SK-N-MC (cell line): ENCODE results near the gene COQ8B.
A peak's percentile ranks its signal among the peaks of the same experiment; 100 is the strongest.

Experiments
- DNase-seq: peaks from one replicate; pipeline ENCODE4 v3.0.0-alpha.2; 2011; ENCODE audit warnings: low read depth, low spot score
- H3K27ac ChIP-seq: fragments of 200-600 bp; sonication (generic); 2 replicates; pipeline ENCODE4 v1.5.1; 2016; ENCODE audit warnings: mixed run types
- H3K36me3 ChIP-seq: fragments of 200-600 bp; sonication (generic); 2 replicates; pipeline ENCODE4 v1.6.1; 2017; ENCODE audit warnings: antibody characterized with exemption, low read length, mixed read lengths; ENCODE audit not compliant: insufficient read depth
- H3K4me3 ChIP-seq: fragments of 200-600 bp; sonication (generic); 2 replicates; pipeline ENCODE4 v1.5.1; 2016
- H3K9ac ChIP-seq: fragments of 200-600 bp; sonication (generic); 2 replicates; pipeline ENCODE4 v1.8.0; 2017; ENCODE audit warnings: mixed run types, mixed read lengths; ENCODE audit not compliant: insufficient read length
- H3K9me3 ChIP-seq: fragments of 200-600 bp; sonication (generic); 2 replicates; pipeline ENCODE4 v1.6.1; 2017; ENCODE audit warnings: low read depth, mild to moderate bottlenecking, antibody characterized with exemption, low read length, moderate library complexity, mixed read lengths
- EZH2 ChIP-seq: fragments of 200-600 bp; sonication (generic); IDR thresholded peaks from one replicate; pipeline ENCODE4 v1.6.1; 2017; ENCODE audit warnings: antibody characterized with exemption
- FOXP2 ChIP-seq: optimal IDR thresholded peaks from 2 replicates; pipeline ENCODE3; 2011; ENCODE audit warnings: mild to moderate bottlenecking, moderate library complexity; ENCODE audit not compliant: insufficient read depth; ENCODE audit errors: extremely low read length, control extremely low read depth
- POLR2AphosphoS5 ChIP-seq: IDR thresholded peaks from 2 replicates; pipeline ENCODE4 v1.6.1; 2012; ENCODE audit warnings: mild to moderate bottlenecking, low read depth, low read length, borderline replicate concordance

The COQ8B gene

DNA sequence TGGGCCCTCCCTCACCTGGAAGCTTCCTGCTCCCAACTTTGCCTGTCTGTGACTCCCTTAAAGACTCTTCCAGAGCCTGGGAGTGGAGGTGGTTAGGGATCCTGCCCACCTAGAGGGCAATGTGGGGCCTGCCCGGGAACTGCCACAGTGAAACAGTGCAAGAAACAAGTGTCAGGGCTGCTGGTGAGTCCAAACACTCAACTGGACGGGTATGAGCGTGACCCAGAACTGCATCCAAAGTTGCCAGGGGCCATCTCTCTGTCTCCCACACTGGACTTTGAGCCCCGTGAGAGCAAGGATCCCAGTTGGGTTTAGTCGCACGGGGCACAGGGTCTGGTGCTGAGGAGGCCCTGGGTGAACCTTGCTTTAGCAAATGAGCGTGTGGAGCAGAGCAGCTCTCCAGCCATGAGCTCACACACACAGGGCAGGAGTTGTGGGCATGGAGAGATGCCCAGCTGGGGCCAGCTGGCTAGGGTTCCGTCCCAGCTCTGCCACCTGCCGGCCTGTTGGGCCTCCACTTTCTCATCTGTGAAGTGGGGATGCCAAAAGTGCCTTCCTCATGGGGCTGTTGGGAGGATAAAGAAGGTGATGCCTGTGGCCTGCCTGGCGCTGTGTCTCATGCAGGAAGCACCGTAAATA lies 23.4 kb downstream of the COQ8B start:
- no peak for DNase-seq
- Histone ChIP-seq H3K4me3 (no peak overlapping the region), H3K9me3 (no peaks in the 10 kb centered on the region), H3K27ac (no peak overlapping the region), H3K36me3 (no peaks in the 10 kb centered on the region; the same call in 1 of the 2 replicates), H3K9ac (no peak overlapping the region)
- TF ChIP-seq EZH2 (no peak), POLR2AphosphoS5 (no peak), FOXP2 (no peak)

DNA sequence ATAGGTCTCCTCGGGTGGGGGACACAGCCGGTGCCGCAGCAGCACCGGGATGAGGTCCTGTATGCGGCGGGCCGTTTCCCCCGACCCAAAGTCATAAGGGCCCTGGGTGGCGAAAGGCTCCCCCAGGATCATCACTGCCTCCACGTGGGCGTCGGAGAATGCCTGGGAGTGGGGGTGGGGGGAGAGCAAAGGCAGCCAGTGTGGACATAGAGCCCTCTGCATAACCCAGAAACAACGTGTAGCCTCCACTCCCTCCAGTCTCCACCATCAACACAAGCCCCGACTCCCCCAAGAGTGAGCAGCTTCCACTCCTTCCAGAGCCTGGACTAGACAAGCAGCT lies 24.5 kb downstream of the COQ8B start:
- no peaks in the 10 kb centered on the region for H3K9me3 ChIP-seq
- H3K36me3 ChIP-seq = no peaks in the 10 kb centered on the region; the same call in 1 of the 2 replicates
- DNase-seq = no peak
- H3K9ac ChIP-seq = no peak overlapping the region
- no peak overlapping the region for H3K4me3 ChIP-seq
- TF ChIP-seq EZH2 = no peak
- TF ChIP-seq POLR2AphosphoS5 = no peak
- TF ChIP-seq FOXP2 = no peak
- H3K27ac ChIP-seq = no peak overlapping the region; the same call in 1 of the 2 replicates

DNA sequence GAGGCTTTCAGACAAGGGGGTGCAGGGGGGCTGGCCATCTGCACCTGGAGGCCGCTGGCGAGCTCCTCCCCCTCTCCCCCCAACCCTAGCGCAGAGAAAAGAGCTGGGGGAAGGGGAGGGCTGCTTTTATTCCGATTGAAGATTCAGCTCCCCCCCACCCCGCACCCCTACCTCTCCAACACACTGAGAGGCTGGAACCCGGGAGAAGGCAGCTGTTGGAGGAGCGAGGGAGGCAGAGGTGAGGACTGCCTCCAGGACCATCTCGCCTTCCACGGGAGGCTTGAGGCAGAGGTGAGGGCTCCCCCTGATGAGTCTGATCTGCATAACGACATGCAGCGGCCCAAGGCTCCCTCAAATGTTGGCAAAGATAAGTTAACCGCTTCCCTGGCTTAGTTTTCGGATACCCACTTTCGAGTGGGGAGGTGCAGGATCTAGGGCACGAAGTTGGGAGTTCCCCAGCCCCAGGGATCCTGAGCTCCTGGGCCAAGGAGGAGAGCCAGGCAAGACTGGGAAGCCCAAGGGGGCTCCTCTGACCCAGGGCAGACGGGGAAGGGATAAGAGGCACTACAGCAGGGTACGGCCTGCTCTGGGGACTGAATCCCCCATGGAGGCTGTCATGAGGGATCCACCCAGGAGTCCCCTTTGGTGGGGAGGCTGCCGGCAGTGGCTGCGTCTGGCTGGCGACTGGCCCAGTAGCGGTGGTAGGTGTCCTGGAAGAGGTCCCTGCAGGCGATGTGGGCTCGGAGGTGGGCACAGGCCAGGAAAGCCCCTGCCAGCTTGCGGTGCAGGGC lies 25.1 kb downstream of the COQ8B start:
- Histone ChIP-seq H3K9me3 (no peaks in the 10 kb centered on the region), H3K36me3 (no peaks in the 10 kb centered on the region; the same call in 1 of the 2 replicates), H3K9ac (peak overlapping the region; percentile 77), H3K4me3 (peak overlapping the region; percentile 79), H3K27ac (peak overlapping the region; percentile 82)
- DNase-seq = no peak
- TF ChIP-seq FOXP2 = no peak
- TF ChIP-seq POLR2AphosphoS5 = no peak
- TF ChIP-seq EZH2 = no peak

DNA sequence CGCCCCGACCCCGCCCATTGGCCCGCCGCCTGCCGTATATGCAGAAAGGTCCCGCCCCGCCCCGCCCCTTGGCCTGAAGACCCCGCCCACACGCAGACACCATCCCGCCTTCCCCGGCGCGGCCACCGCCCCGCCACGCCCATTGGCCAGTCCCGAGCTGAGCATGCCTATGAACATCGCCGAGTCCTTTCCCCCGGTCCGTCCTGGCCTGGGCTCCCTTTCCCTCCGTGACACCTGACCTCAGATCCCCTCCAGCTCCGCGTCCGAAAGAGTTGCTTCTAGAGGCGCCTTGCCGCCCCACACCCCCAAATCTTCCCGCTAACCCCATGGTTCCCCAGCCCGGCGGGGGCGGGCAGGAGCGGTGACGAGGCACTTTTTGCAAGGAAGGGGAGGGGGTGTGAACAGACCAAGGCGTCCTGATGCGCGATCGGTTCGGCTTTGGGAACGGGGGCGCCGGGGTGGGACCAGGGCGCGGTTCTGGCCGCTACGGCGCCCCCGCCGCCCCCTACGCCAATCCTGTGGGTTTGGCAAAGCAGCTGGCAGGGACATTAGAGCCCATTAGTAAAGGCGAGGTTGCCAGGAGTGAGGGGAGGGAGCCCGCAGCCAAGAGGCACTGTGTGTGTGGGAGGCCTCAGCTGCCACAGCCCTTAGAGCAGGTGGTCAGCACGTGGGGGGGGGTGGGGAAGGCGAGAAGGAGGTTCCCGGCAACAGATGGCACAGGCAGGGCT lies 25.8 kb downstream of the COQ8B start:
- Histone ChIP-seq H3K9ac (peak overlapping the region; percentile 77), H3K27ac (peak overlapping the region; percentile 82), H3K9me3 (no peaks in the 10 kb centered on the region), H3K36me3 (peaks cover under 1% of the 10 kb centered on the region; the same call in 1 of the 2 replicates), H3K4me3 (peak overlapping the region; percentile 79)
- TF ChIP-seq POLR2AphosphoS5 = peak; percentile 88; the same call in 1 of the 2 replicates
- no peak for TF ChIP-seq FOXP2
- DNase-seq = no peak

DNA sequence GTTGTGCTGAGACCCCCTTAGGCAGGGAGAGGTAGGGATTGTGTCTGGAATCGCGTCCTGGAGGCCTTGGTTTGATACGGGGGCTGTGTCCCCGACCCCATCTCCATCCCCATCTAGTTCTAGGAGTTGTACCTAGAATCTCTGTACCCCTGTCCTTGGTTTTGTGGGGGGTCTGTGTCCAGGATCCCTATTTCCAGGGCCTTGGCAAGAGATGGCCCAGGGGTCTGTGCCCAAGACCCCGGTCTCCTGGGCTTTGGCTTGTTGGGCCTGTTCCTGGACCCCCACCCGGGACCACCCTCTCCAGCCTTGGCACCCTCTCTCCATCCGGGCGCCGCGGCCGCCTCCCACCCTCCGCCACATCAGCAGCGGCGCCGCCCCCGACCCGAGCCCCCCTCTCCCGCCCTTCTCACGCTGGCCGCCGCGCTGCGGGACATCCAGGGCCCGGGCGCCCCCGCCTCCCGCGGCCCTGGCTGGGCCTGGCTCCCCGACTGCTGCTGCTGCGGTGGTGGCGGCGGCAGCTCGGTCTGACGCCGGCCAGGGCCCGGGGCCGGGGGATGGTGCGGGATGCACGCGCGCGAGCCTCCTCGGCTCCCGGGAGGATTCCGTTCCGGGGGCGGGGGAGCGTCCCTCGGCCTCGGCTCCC lies 26.5 kb downstream of the COQ8B start, which contains the start of gene NUMBL:
Gene NUMBL (minus strand): TSS at position 602 of the 643 bp plus-strand sequence. CDS start 168 bp downstream, at position 434.
- peak within 1 kb of the TSS; percentile 82 for H3K9ac ChIP-seq
- H3K4me3 ChIP-seq = peak within 1 kb of the TSS; percentile 79
- no peak for DNase-seq
- H3K9me3 ChIP-seq = no peaks in the 10 kb centered on the region
- TF ChIP-seq EZH2 = no peak
- H3K36me3 ChIP-seq = peaks cover 6% of the 10 kb centered on the region; the same call in 1 of the 2 replicates
- peak within 1 kb of the TSS; percentile 82 for H3K27ac ChIP-seq

DNA sequence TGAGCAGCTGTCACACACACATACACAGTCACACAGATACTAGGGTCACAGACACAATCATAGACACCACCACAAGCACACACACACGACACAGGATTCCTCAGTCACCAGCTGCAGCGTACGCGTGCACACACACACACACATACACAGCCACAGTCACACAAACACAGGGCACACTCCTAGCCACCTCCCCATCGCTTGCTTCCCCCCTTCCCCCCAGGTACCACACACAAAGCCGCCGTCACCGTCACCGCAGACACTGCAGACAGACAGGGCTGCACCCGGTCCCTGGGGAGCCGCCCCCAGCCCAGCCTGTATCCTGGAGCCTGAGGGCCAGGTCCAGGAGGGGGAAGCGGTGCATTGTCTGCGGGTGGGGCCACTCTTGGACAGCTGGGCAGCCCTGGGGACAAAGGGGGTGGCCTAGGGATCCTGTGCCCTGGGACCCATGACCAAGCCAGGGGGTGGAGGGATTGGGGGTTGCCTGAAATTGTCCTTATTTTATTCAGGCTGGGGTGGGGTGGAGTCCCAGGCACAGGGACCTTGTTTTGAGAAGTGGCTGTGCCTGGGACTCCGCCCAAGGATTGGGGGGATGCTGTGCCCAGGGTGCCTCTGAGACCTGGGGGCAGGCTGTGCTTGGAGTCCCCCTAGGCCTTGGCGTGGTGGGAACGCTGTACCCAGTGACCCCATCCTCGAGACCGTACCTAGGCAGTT lies 27.2 kb downstream of the COQ8B start:
- peak overlapping the region; percentile 79 for H3K4me3 ChIP-seq
- H3K9me3 ChIP-seq = no peaks in the 10 kb centered on the region
- H3K36me3 ChIP-seq = peaks cover 6% of the 10 kb centered on the region; the same call in 1 of the 2 replicates
- no peak for DNase-seq
- TF ChIP-seq POLR2AphosphoS5 (no peak), FOXP2 (no peak), EZH2 (no peak)
- no peak overlapping the region for H3K27ac ChIP-seq
- peak overlapping the region; percentile 82 for H3K9ac ChIP-seq

DNA sequence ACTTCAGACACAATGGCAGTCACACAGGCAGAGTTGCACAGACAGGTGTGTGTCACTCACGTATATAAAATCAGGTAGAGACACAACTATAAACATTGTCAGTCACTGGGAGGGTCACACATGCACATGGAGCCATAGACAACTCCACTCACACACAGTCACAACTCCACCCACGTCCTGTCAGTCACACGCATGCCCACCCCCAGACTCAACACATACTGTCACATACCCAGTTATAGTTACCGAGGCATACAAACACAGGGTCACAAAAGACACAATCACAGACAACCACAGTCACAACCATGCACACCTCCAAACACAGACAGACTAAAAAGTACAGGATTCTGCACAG lies 27.7 kb downstream of the COQ8B start:
- peaks cover 6% of the 10 kb centered on the region; the same call in 1 of the 2 replicates for H3K36me3 ChIP-seq
- no peak overlapping the region for H3K9ac ChIP-seq
- TF ChIP-seq POLR2AphosphoS5 = no peak
- TF ChIP-seq FOXP2 = no peak
- TF ChIP-seq EZH2 = no peak
- no peaks in the 10 kb centered on the region for H3K9me3 ChIP-seq
- H3K27ac ChIP-seq = no peak overlapping the region
- DNase-seq = no peak
- peak overlapping the region; percentile 79 for H3K4me3 ChIP-seq

DNA sequence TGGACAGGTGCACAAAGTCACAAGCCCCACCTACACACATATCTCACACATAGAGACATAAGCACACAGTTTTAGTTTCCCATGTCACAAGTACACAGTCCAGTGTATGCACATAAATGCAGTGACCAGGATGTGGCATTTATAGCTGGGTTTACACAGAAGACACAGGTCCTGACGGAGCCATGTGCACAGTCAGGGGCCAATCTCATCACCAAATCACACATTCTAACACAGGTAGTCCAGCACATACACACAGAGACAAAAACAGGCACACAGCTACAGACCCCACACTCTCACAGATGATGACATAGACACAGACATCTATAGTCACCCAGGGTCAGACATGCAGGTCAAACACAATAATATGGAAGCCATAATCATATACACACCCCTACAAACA lies 28.4 kb downstream of the COQ8B start:
- peak overlapping the region; percentile 79 for H3K4me3 ChIP-seq
- H3K27ac ChIP-seq = no peak overlapping the region
- H3K9ac ChIP-seq = no peak overlapping the region

More for the DNA sequence above, 28.4 kb downstream of the COQ8B start:
- H3K36me3 ChIP-seq = peaks cover 6% of the 10 kb centered on the region; the same call in 1 of the 2 replicates
- H3K9me3 ChIP-seq = no peaks in the 10 kb centered on the region
- TF ChIP-seq POLR2AphosphoS5 (no peak), FOXP2 (no peak), EZH2 (no peak)
- no peak for DNase-seq
